HG03039 (cell line): ENCODE results near the gene ADGRG6.

Experiments used
- ATAC-seq: cut with Tn5 transposase; IDR thresholded peaks from one replicate; pipeline ENCODE4 v1.9.1; 2021; ENCODE audit warnings: mild to moderate bottlenecking, moderate library complexity; ENCODE audit not compliant: unreplicated experiment

Gene ADGRG6

GRCh38 chr6:142290851-142291250 is 11.0 kb upstream of the ADGRG6 start:
- ATAC-seq: no peak

GRCh38 chr6:142291512-142291911 is 10.3 kb upstream of the ADGRG6 start:
- no peak for ATAC-seq

GRCh38 chr6:142292166-142292924 is 9.5 kb upstream of the ADGRG6 start:
- ATAC-seq: no peak

GRCh38 chr6:142293121-142293520 is 8.7 kb upstream of the ADGRG6 start:
- no peak for ATAC-seq

GRCh38 chr6:142294679-142295078 is 7.1 kb upstream of the ADGRG6 start:
- no peak for ATAC-seq

GRCh38 chr6:142296975-142297604 is 4.7 kb upstream of the ADGRG6 start:
- no peak for ATAC-seq

GRCh38 chr6:142297605-142297995 is 4.2 kb upstream of the ADGRG6 start:
- no peak for ATAC-seq

- no peak for ATAC-seq
Observed at GRCh38 chr6:142297996-142298753, 3.6 kb upstream of the ADGRG6 start.

GRCh38 chr6:142300302-142300701 is 1.5 kb upstream of the ADGRG6 start:
- ATAC-seq: no peak

- ATAC-seq: no peak
Observed at GRCh38 chr6:142300758-142301650, 803 bp upstream of the ADGRG6 start.

GRCh38 chr6:142302421-142303175 is 791 bp downstream of the ADGRG6 start:
- no peak for ATAC-seq

GRCh38 chr6:142303176-142303533 is 1.3 kb downstream of the ADGRG6 start:
- ATAC-seq: no peak

GRCh38 chr6:142304241-142304640 is 2.4 kb downstream of the ADGRG6 start:
- no peak for ATAC-seq

- no peak for ATAC-seq
Observed at GRCh38 chr6:142306736-142307135, 4.9 kb downstream of the ADGRG6 start.

- no peak for ATAC-seq
Observed at GRCh38 chr6:142307963-142308748, 6.3 kb downstream of the ADGRG6 start.

GRCh38 chr6:142309426-142309825 is 7.6 kb downstream of the ADGRG6 start:
- no peak for ATAC-seq

- ATAC-seq: no peak
Observed at GRCh38 chr6:142313284-142313683, 11.5 kb downstream of the ADGRG6 start.

- ATAC-seq: no peak
Observed at GRCh38 chr6:142316791-142317368, 15.1 kb downstream of the ADGRG6 start.

- ATAC-seq: no peak
Observed at GRCh38 chr6:142318714-142319113, 16.9 kb downstream of the ADGRG6 start.
